AG10803 (cell line): Measurements from ENCODE around the gene WDPCP.

Source experiments
- DNase-seq: peaks from one replicate; pipeline ENCODE4 v3.0.0; 2010; ENCODE audit warnings: low read depth
- H3K4me3 ChIP-seq: 2 replicates; pipeline ENCODE4 v1.5.1; 2011; ENCODE audit warnings: mild to moderate bottlenecking, low read length, control low read depth
- TF ChIP-seq, protein P1 (sequence below): conservative IDR thresholded peaks from 2 replicates; pipeline ENCODE4 v1.5.1; 2011; ENCODE audit warnings: mild to moderate bottlenecking, low read length, control low read depth, inconsistent platforms

The WDPCP gene

DNA sequence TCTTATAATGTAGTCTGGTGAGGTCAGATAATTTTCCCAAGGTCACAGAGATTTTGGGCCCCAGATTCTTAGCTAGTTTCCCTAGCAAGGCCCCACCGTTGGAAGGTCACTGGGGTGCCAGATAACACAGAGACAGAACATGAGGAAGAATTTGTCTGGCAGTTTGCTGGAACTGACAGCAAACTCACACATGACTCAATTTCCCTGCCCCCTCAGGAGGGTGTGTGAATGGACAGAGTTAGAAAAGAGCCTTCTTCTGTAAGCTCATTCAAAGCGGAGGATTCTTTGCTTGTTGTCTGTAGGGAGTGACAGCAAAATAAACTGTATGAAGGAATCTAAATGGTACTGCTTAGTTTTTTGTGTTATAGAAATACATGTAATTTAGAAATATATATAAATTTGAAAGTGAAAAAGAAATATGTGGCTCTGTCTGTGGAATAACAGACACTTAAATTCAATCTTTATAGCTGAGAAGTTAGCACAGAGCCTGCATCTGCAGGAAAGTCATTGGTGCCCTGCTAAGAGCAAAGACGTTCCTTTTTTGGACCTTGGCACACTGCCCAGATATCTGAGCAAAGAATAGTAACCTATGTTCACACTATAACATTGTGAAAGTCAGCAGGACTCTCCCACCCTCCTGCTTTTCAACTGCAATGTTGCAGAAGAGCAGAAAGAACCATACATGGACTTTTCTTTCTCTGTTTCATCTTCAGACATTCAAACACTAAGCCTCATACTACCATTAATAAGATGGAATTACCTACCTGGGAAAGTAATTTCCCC, 2.5 kb upstream of the WDPCP start:
- DNase-seq: no peak
- no peak overlapping the region for H3K4me3 ChIP-seq
- TF ChIP-seq, protein P1, sequence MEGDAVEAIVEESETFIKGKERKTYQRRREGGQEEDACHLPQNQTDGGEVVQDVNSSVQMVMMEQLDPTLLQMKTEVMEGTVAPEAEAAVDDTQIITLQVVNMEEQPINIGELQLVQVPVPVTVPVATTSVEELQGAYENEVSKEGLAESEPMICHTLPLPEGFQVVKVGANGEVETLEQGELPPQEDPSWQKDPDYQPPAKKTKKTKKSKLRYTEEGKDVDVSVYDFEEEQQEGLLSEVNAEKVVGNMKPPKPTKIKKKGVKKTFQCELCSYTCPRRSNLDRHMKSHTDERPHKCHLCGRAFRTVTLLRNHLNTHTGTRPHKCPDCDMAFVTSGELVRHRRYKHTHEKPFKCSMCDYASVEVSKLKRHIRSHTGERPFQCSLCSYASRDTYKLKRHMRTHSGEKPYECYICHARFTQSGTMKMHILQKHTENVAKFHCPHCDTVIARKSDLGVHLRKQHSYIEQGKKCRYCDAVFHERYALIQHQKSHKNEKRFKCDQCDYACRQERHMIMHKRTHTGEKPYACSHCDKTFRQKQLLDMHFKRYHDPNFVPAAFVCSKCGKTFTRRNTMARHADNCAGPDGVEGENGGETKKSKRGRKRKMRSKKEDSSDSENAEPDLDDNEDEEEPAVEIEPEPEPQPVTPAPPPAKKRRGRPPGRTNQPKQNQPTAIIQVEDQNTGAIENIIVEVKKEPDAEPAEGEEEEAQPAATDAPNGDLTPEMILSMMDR: no peak

DNA sequence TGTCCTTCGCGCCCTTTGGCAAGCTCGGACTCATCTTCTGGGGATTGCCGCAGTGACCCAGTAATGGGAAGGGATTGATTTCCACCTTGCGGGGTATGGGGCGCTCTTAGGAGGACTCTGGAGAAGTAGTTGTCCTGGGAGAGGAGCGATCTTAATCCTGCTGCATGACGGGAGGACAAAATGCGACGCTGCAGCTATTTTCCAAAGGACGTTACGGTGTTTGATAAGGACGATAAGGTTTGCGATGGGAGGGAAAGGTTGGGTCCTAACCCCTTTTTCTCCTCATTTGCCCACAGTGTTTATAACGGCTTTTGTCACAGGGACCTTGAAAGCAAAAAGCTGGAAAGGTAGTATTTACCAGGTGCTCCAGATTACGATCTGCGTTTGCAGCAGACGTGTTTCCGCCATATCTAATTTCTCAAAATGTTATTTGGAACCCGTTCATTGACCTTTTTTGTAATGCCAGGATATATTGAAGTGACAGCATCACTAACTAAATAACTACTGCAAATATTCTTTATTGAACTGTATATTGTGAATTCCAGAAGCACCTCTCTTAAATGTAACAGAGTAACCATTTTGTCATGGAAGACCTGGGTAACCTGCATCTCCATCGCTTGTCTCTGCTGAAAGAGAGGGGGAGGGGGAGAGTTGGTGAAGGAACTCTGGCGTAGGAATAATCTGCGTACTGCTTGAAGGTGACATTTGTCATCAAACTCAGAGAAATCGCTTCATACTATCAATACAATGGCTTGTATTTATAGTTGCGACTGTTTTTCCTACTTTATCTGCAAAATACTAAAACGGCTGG, 1.1 kb upstream of the WDPCP start:
- no peak for DNase-seq
- TF ChIP-seq, protein P1: no peak
- H3K4me3 ChIP-seq: peak overlapping the region; percentile 92

DNA sequence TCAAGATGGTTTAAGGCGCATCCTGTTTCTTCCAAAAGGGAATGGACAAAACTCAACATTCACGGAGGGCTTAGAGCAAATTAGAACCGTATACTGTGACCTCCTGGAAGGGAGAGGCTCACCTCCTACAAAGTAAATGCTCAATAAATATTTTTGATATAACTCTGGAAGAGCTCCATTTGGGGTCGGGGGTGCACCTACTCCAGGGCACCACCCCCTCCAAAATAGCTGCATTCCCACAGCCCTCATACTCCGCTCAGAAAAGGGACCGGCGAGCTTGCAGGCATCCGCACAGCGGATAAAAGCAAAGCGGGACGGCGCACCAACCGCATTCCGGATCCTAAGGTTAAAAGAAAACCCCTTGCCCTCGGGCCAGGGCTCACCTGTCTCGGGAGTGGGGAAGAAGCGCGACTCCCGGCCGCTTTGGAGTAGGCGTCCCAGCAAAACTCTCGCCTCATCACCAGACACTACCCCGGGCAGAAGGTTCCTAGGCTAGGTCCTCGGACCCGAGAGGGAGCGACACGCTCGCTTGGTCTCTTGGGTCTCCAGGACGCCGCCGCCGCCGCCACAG, 378 bp downstream of the WDPCP start:
- DNase-seq: no peak
- TF ChIP-seq, protein P1: no peak
- H3K4me3 ChIP-seq: peak overlapping the region; percentile 92

DNA sequence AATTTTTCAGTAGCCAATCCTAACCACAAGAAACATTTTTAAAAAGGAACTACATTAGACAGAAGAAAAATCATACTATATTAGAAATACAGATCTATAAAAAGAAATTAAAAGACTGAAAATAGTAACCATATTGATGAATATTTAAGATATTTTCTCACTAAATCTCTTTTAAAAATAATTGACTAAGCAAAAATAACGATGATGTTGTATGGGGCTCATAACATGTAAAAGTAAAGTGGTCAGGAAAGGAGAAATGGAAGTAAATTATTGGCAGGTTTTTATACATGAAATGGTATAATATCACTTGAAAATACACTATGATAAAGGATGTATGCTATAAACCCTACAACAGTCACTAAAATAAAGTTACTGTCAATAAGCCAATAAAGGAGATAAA, 5.4 kb downstream of the WDPCP start:
- no peak for DNase-seq
- TF ChIP-seq, protein P1: no peak
- no peak overlapping the region for H3K4me3 ChIP-seq

DNA sequence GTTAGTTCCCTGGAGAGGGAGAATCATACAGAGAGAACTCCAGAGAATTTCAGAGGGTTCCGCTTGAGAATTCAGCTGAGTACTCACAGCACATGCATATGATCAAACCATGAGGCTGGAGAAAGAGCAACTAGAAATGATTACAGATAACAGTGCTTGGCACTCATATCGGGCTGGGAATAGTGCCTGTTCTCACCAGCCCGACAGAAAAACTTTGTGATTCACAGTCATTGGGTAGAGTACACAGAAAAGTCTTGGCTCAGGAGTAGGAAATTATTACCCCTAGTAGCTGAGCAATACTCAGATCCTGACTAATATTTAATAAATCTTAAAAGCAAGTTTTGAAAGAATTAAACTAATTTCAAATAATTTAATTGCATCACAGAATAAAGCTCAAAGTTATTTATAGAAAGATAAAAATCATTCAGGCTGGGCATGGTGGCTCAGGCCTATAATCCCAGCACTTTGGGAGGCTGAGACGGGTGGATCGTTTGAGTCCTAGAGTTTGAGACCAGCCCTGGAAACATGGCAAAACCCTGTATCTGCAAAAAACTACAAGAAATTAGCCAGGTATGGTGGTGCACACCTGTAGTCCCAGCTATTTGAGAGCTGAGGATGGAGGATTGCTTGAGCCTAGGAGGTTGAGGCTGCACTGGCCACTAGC, 6.8 kb downstream of the WDPCP start:
- peak; percentile 70 for DNase-seq
- H3K4me3 ChIP-seq: no peak overlapping the region
- TF ChIP-seq, protein P1: no peak

DNA sequence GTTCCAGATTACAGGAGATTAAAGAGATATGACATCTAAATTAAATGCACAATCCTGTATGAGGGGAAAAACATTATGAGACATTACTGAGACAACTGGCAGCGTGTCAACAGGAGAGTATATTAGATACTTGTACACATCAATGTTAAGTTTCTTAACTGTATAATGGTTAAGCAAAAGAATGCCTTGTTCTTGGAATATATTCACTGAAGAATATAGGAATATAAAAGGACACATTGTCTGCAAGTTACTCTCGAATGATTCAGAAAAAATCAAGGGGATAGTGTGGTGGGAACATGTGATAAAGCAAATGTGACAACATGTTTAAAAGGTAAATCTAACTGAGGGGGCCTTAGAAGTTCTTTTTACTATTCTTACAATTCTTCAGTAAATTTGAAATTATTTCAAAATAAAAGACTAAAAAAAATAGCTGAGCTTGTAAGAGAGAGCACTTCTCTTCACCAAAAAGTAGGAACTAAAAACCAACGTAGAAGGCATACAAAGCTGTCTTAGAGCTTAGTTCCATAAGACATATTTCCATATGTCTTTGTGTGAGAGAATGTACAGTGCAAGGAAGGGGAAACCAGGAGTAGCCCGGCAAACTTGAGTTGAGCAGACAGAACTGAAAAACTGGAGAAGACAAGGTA, 7.5 kb downstream of the WDPCP start:
- no peak overlapping the region for H3K4me3 ChIP-seq
- DNase-seq: no peak
- TF ChIP-seq, protein P1: no peak
